Skeletal muscle satellite cell (primary cell): ENCODE results near the gene TIGIT.

Experiments used
- H3K27me3 ChIP-seq: 2 replicates; pipeline ENCODE4 v1.7.0; 2013; ENCODE audit warnings: low read length; ENCODE audit not compliant: control insufficient read depth, insufficient read depth
- H3K36me3 ChIP-seq: 2 replicates; pipeline ENCODE4 v1.7.0; 2013; ENCODE audit warnings: mild to moderate bottlenecking, control low read depth, low read length; ENCODE audit not compliant: insufficient read depth
- H3K4me1 ChIP-seq: 2 replicates; pipeline ENCODE4 v1.7.0; 2013; ENCODE audit warnings: low read length; ENCODE audit not compliant: control insufficient read depth, insufficient read depth
- H3K4me2 ChIP-seq: 2 replicates; pipeline ENCODE4 v1.7.0; 2013; ENCODE audit warnings: mild to moderate bottlenecking, low read length
- H3K4me3 ChIP-seq: 2 replicates; pipeline ENCODE4 v1.7.0; 2013; ENCODE audit warnings: low read length
- H3K9ac ChIP-seq: 2 replicates; pipeline ENCODE4 v1.7.0; 2013; ENCODE audit warnings: mild to moderate bottlenecking, low read depth, low read length, moderate library complexity
- H3K9me3 ChIP-seq: replicated peaks from 2 replicates; pipeline ENCODE4 v1.7.0; 2013; ENCODE audit warnings: mild to moderate bottlenecking, control low read depth, low read length

The TIGIT gene

DNA sequence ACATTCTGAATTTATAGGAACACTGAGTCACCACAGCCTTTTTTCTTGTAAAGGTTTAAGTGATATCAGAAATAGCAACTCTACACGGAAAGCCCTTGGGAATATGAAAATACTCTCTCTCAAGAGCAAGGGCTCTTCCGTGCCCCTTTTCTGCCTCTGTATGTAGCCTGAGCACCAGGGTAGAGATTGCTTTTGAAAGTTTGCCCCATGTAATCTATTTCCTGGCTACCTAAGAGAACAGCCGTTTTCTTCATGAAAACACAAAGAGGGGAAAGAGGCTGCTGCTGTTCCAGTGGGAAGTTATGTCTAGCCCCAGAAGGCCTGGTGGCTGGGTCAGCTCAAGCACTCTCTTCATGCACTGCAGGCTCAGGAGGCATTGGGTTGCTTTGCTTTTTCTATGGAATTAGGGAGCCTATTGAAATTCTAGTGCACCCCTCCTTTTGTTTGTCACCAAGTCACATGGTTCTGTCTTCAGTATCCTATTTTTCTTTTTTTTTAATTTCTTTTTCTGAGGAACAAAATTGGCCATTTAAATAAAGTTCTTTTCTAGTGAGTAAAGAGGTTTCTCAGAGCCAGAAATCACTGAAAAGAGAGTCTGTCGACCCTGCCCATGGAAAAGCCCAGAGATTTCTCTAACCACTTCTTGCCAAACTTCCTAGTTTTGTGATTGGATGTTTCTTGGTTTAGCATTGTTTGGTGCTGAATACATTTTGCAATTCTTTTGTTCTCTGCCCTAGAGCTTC is 39.5 kb downstream of the TIGIT start:
- no peaks in the 10 kb centered on the region for H3K9me3 ChIP-seq
- H3K36me3 ChIP-seq = peaks cover 6% of the 10 kb centered on the region
- H3K4me3 ChIP-seq = no peak overlapping the region
- H3K27me3 ChIP-seq = no peaks in the 10 kb centered on the region
- no peak overlapping the region for H3K4me2 ChIP-seq
- no peaks in the 10 kb centered on the region for H3K4me1 ChIP-seq
- H3K9ac ChIP-seq = no peak overlapping the region

DNA sequence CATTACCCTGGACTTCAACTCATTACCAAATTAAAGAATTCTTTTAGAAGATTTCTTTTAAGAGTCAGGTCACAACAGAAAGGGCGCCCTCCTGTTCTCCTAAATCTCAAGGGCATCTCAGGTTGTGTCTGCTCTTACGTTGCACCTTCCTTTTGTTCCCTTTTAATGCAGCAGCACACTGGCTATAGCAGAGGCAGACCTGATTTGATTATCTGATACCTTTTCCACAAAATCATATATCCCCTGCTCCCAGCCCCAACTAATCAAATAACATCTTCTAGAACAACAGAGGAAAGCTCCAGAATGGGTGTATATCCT is 40.1 kb downstream of the TIGIT start:
- Histone ChIP-seq H3K4me3 (no peak overlapping the region), H3K4me1 (no peaks in the 10 kb centered on the region), H3K36me3 (peaks cover 6% of the 10 kb centered on the region), H3K27me3 (no peaks in the 10 kb centered on the region), H3K9ac (no peak overlapping the region), H3K4me2 (no peak overlapping the region), H3K9me3 (no peaks in the 10 kb centered on the region)

DNA sequence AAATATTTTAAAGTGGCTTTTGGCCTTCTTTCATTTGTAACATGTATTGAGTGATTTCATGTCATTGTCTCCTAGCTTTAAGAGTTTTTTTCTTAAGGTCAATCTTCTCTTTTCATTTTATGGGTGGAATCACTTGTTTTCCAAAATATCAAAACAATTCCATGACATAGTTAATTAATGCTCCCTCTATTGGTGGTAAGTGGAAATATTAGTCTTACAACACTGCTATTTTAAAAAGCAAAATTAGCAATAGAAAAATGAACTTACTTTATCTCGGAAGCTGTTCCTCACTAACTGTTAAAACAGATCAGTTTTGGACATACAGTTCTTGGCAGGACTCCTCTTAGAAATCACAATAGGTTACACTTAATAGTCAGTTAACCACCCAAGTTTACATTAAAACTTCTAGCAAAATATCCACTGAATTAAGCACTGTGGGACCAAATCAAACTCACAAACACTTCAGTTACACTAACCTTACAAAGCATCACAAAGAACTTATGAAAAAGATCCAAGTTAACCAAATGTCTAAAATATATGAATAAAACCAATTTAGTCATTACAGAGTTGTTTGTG is 42.4 kb downstream of the TIGIT start:
- Histone ChIP-seq H3K36me3 (peaks cover 6% of the 10 kb centered on the region), H3K4me3 (no peak overlapping the region), H3K27me3 (no peaks in the 10 kb centered on the region), H3K9ac (no peak overlapping the region), H3K4me2 (no peak overlapping the region), H3K4me1 (no peaks in the 10 kb centered on the region), H3K9me3 (no peaks in the 10 kb centered on the region)

DNA sequence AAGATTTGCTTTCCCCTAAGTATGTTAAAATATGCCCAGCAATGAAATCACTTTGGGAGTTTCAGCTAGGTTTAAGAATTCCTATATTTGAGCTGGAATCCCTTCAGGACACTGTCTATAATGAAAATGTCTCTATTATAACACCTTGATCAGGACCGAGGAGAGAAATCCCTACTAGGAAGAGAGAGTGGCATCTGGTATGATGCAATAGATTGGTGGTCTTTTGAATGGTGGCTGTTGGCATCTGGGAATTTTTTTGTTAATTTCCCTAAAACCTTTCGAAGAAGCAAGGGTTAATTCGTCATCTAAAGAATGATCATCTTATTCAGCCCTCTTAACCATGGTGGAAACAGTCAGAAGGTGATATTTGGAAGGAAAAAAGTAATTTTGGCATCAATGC is 43.0 kb downstream of the TIGIT start:
- Histone ChIP-seq H3K4me1 (no peaks in the 10 kb centered on the region), H3K27me3 (no peaks in the 10 kb centered on the region), H3K9me3 (no peaks in the 10 kb centered on the region), H3K4me3 (no peak overlapping the region), H3K4me2 (no peak overlapping the region), H3K9ac (no peak overlapping the region), H3K36me3 (peaks cover 6% of the 10 kb centered on the region)

DNA sequence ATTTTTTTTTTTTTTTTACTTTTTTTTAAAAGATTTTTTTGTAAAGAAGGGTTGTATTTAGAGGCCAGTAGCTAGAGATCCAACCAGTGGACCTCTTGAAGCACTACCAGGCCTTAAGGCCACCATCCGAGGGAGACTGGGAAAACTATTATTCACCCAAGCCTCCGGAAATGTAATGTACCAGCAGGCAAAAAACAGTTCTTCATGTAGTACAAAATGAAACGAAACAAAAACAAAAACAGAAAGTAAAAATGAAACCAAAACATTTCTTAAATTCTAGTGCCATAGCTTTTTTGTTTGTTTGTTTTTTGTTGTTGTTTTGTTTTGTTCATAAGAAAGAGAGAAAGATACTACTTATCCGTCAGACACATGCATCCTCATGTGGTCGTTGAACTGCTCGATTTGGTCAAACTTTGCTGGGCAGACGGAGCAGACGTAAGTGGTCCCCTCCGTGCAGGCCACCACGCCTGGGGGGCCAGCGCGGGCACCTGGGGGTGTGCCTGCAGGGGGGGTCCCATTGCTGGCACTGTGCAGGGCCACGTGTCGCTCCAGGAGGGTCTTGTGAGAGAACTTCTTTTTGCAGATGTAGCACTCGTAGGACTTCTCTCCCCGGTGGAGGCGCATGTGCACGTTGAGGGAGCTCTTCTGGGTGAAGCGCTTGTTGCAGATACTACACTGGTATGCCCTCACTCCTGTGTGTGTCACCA is 45.0 kb downstream of the TIGIT start:
- H3K9me3 ChIP-seq = no peaks in the 10 kb centered on the region
- no peaks in the 10 kb centered on the region for H3K27me3 ChIP-seq
- no peak overlapping the region for H3K4me3 ChIP-seq
- no peak overlapping the region for H3K9ac ChIP-seq
- no peak overlapping the region for H3K4me2 ChIP-seq
- no peaks in the 10 kb centered on the region for H3K4me1 ChIP-seq
- peaks cover 3% of the 10 kb centered on the region for H3K36me3 ChIP-seq

DNA sequence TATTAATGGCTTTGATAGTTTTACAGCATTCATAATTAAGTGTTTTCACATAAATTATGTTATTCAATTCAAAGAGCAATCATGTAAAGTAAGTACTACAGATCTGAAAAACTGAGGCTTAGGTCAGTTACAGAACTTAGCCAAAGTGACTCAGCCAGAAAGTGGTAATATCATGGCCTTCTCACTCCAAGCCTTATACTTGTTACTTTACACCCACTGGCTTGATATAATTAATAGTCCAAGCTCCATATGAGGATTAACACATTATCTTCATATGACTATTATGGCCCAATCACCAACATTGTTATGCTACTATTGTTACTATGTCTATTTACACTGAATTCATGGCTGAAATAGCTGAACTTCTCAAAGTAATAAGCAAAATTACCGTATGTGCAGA is 50.7 kb downstream of the TIGIT start:
- Histone ChIP-seq H3K36me3 (no peaks in the 10 kb centered on the region), H3K4me1 (no peaks in the 10 kb centered on the region), H3K9me3 (no peaks in the 10 kb centered on the region), H3K4me3 (no peak overlapping the region), H3K9ac (no peak overlapping the region), H3K27me3 (no peaks in the 10 kb centered on the region), H3K4me2 (no peak overlapping the region)

DNA sequence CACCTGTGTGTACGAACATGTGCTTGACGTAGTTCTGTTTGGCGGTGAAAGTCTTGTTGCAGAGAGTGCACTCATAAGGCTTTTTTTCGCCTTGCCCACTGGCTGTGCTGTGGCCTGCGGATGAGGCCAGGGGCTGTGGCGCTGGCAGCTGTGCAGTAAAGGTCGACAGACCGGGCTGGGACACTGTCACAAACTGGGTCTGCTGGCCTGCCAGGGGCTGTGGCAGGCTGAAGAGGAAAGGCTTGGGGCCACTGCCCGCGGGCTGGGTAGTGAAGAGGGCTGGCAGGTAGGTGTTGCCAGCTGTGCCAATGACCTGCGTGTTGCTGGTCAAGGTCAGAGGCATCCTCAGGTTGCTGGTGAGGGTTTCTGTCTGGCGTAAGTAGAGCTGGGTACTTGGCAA is 56.4 kb downstream of the TIGIT start:
- Histone ChIP-seq H3K36me3 (peaks cover 16% of the 10 kb centered on the region), H3K4me1 (no peaks in the 10 kb centered on the region), H3K4me3 (no peak overlapping the region), H3K9ac (no peak overlapping the region), H3K9me3 (no peaks in the 10 kb centered on the region), H3K27me3 (no peaks in the 10 kb centered on the region), H3K4me2 (no peak overlapping the region)

DNA sequence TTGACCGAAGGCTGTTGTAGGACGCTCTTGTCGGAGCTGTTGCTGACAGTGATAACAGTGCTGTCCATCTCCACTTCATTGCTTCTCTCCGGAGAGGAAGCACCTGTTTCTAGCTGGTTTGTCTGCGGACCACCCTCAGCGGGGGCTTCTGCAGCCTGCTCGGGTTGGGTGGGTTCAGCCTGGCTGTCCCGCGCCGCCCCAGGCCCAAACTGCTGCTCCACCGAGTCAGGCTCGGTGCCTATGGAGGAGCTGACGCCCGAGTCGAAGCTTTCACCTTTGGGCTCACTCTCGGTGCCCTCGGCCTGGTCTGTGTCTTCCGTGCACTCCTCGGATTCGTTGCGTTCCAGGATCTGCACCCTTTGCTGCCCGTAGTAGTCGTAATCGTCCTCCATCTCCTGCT is 56.9 kb downstream of the TIGIT start:
- no peak overlapping the region for H3K4me2 ChIP-seq
- H3K27me3 ChIP-seq = no peaks in the 10 kb centered on the region
- no peaks in the 10 kb centered on the region for H3K9me3 ChIP-seq

DNA sequence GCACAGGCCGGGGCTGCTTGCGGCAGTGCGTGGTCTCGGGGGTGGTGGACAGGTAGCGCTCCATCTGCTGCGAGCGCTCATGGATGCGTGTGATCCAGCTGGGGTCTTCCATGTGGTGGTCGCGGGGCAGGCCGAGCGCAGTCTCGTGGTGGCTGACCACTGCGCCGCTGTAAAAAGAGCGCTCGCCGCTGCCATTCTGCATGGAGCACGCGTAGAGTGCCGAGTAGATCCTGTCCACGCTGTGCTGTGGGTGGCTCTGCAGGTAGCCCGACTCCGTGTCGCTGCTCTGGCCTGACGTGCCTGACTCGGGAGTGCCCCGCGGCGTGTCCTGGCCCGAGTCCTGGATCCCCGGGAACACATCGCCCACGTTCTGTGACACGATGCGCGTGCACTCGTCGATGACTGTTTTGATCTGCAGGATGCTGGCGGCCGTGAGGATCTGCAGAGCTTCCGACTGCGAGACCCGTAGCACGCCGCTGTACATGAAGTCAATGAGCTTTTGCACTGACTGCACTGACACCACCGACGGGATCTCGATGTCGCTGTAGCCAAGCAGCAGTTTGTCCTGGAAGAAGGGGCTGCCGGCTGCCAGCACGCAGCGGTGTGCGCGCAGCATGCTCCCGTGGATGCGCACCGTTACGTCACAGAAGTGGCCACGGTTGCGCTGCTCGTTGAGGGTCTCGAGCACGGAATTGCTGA is 57.4 kb downstream of the TIGIT start:
- no peak overlapping the region for H3K4me3 ChIP-seq
- H3K4me2 ChIP-seq = no peak overlapping the region
- H3K4me1 ChIP-seq = no peaks in the 10 kb centered on the region
- H3K9me3 ChIP-seq = no peaks in the 10 kb centered on the region
- H3K27me3 ChIP-seq = no peaks in the 10 kb centered on the region
- peaks cover 16% of the 10 kb centered on the region for H3K36me3 ChIP-seq
- H3K9ac ChIP-seq = no peak overlapping the region

More for the DNA sequence above, 56.9 kb downstream of the TIGIT start:
- Histone ChIP-seq H3K4me3 (no peak overlapping the region), H3K36me3 (peaks cover 16% of the 10 kb centered on the region), H3K4me1 (no peaks in the 10 kb centered on the region), H3K9ac (no peak overlapping the region)

DNA sequence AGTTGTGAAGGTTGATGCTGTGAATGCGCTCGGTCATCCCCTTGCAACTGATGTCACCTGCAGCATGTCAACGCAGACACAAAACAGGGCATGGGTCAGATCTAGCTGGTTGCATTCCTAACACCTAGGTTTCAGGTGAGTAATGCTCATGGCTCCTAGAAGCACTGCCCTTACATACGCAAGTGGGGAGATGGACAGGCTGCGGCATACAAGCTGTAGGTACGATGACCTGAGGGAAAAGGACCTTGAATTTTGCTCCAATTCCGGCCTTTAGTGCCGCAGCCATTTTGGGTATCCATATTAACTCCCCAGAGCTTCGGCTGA is 58.0 kb downstream of the TIGIT start:
- no peaks in the 10 kb centered on the region for H3K4me1 ChIP-seq
- H3K9me3 ChIP-seq = no peaks in the 10 kb centered on the region
- H3K9ac ChIP-seq = no peak overlapping the region
- H3K36me3 ChIP-seq = peaks cover 16% of the 10 kb centered on the region
- H3K4me3 ChIP-seq = no peak overlapping the region
- no peak overlapping the region for H3K4me2 ChIP-seq
- H3K27me3 ChIP-seq = no peaks in the 10 kb centered on the region

DNA sequence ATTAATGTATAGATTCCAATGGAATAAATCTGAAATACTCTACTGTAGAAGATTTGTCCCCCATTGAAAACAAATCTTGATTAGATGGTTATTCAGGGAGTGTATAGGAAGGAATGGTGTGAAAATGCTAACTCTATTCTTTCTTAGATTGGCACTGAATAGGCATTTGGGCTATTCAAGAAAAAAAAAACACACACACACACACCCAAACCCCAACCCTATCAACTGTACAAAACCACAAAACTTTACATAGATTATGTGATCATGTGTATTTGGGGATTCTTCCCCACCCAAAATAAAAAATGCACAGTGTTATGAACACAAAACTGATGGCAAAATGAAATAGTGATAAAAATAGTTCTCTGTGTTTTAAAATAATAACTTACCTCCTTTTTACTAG is 61.8 kb downstream of the TIGIT start:
- no peaks in the 10 kb centered on the region for H3K4me1 ChIP-seq
- no peak overlapping the region for H3K9ac ChIP-seq
- H3K36me3 ChIP-seq = peaks cover 6% of the 10 kb centered on the region
- no peaks in the 10 kb centered on the region for H3K9me3 ChIP-seq
- H3K4me2 ChIP-seq = no peak overlapping the region
- H3K27me3 ChIP-seq = no peaks in the 10 kb centered on the region
- no peak overlapping the region for H3K4me3 ChIP-seq
